HL-60 (cell line): ENCODE results near the gene SFXN5.

Source experiments
- DNase-seq, 2 experiments: peaks; one replicate each; pipeline ENCODE4 v3.0.0-alpha.2; 2010 to 2020; ENCODE audit warnings: low read depth in 1 of 2, low spot score in 1 of 2
- H3K27ac ChIP-seq: fragments of 250-450 bp; sonication (Bioruptor Pico); replicated peaks from 2 replicates; pipeline ENCODE4 v1.5.1; 2020; ENCODE audit warnings: mild to moderate bottlenecking, moderate library complexity
- H3K27me3 ChIP-seq: fragments of 250-450 bp; sonication (Bioruptor Pico); 2 replicates; pipeline ENCODE4 v1.5.1; 2021; ENCODE audit warnings: mild to moderate bottlenecking, moderate library complexity; ENCODE audit not compliant: insufficient read depth, poor library complexity, severe bottlenecking
- H3K4me3 ChIP-seq: replicated peaks from 2 replicates; pipeline ENCODE4 v1.5.1; 2011; ENCODE audit warnings: mild to moderate bottlenecking, control low read depth, low read length; ENCODE audit not compliant: insufficient read depth
- CTCF ChIP-seq: IDR thresholded peaks from one replicate; pipeline ENCODE4 v1.5.1; 2011; ENCODE audit warnings: low read length, control low read depth, inconsistent platforms; ENCODE audit not compliant: insufficient read depth
- GABPA ChIP-seq: IDR thresholded peaks from 2 replicates; pipeline ENCODE4 v1.6.1; 2012; ENCODE audit warnings: low read depth
- POLR2AphosphoS5 ChIP-seq: IDR thresholded peaks from 2 replicates; pipeline ENCODE4 v1.6.1; 2012; ENCODE audit warnings: low read depth
- REST ChIP-seq: IDR thresholded peaks from 2 replicates; pipeline ENCODE4 v1.6.1; 2012; ENCODE audit warnings: low read depth; ENCODE audit not compliant: insufficient replicate concordance
- SPI1 ChIP-seq: IDR thresholded peaks from 2 replicates; pipeline ENCODE4 v1.6.1; 2012; ENCODE audit warnings: low read depth, mild to moderate bottlenecking, borderline replicate concordance

The SFXN5 gene

GRCh38 chr2:73031095-73031678 lies 40.3 kb downstream of the SFXN5 start:
- no peak for DNase-seq
- TF ChIP-seq GABPA, result no peak
- no peak for TF ChIP-seq CTCF
- no peak for TF ChIP-seq POLR2AphosphoS5
- no peak for TF ChIP-seq SPI1
- TF ChIP-seq REST, result no peak
- Histone ChIP-seq H3K27ac (no peak overlapping the region; the same call in 1 of the 2 replicates), H3K4me3 (no peak overlapping the region), H3K27me3 (no peaks in the 10 kb centered on the region)

- Histone ChIP-seq H3K27me3 (no peaks in the 10 kb centered on the region), H3K27ac (no peak overlapping the region), H3K4me3 (no peak overlapping the region)
- TF ChIP-seq SPI1 (no peak), GABPA (no peak), CTCF (no peak), REST (no peak), POLR2AphosphoS5 (no peak)
- DNase-seq, result no peak
Observed at GRCh38 chr2:73028841-73029240, 42.7 kb downstream of the SFXN5 start.

GRCh38 chr2:73027340-73027739 lies 44.2 kb downstream of the SFXN5 start:
- no peak for DNase-seq
- H3K27ac ChIP-seq, result no peak overlapping the region
- no peaks in the 10 kb centered on the region for H3K27me3 ChIP-seq
- no peak for TF ChIP-seq SPI1
- TF ChIP-seq GABPA, result no peak
- TF ChIP-seq CTCF, result no peak
- no peak overlapping the region for H3K4me3 ChIP-seq

- TF ChIP-seq POLR2AphosphoS5, result no peak
- TF ChIP-seq SPI1, result no peak
- TF ChIP-seq GABPA, result no peak
- TF ChIP-seq REST, result no peak
- TF ChIP-seq CTCF, result no peak
- no peak overlapping the region for H3K27ac ChIP-seq
- H3K4me3 ChIP-seq, result no peak overlapping the region
- no peaks in the 10 kb centered on the region for H3K27me3 ChIP-seq
- no peak for DNase-seq
Observed at GRCh38 chr2:73023497-73023896, 48.0 kb downstream of the SFXN5 start.
